ENCODE measurements around the gene LRRTM4.
"Not testable (repeated sequence)": the region's sequence is repeated elsewhere in the genome, so short reads cannot be mapped to it uniquely, and the experiment has no call there.

LRRTM4 gene

GRCh38 chr2:77086051-77086450, 436.1 kb downstream of the LRRTM4 start:
- no peak overlapping the region for H3K27ac Mint-ChIP-seq
- no peak overlapping the region for H3K4me3 Mint-ChIP-seq
- ATAC-seq (no peak), DNase-seq (no peak)
- no peaks in the 10 kb centered on the region for H3K4me1 Mint-ChIP-seq
- H3K9me3 Mint-ChIP-seq = peaks cover 4% of the 10 kb centered on the region
- peaks cover 13% of the 10 kb centered on the region for H3K27me3 Mint-ChIP-seq
- H3K36me3 Mint-ChIP-seq (ENCODE audit: low read depth) = no peaks in the 10 kb centered on the region

DNA sequence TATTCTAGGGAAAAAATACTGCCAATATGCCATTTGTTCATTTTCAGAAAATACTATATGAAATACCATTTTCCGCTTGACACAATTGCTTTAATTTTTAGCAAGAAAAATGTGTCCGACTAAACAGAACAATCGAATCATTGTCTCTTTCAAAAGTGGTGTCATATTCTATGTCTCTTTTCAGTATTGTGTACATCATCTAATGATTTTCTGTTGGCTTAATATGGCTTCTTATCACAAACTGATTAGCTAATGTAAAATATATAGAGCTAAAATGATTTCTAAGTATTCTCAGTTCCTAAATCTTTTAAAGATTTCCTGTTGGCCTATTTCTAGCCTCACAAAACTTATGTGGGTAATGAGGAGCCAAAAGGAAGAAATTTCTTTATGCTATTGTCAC, 436.6 kb downstream of the LRRTM4 start:
- no peak for ATAC-seq
- peaks cover 4% of the 10 kb centered on the region for H3K9me3 Mint-ChIP-seq
- no peak overlapping the region for H3K27ac Mint-ChIP-seq

DNA sequence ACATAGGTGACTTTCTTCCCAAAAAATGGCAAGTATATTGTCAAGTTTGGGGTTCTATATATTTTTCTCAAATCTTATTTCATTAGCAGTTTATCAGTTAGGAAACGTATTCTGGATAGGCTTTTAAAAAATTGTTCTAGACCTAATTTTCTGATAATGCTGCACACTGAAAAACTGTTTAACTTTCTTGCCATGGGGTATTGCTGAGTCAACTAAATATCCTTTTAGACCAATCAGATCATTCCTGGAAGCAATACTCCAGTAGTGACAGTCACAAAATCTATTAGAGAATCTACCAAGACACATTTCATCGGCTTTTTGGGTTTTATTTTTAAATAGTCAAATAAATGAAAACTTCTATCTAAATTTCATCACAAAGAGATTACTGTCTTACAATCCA, 440.6 kb downstream of the LRRTM4 start:
- ATAC-seq (no peak), DNase-seq (no peak)
- Mint-ChIP-seq H3K4me1 (no peaks in the 10 kb centered on the region), H3K4me3 (no peak overlapping the region), H3K36me3 (ENCODE audit: low read depth) (no peaks in the 10 kb centered on the region), H3K9me3 (peaks cover 6% of the 10 kb centered on the region), H3K27ac (no peak overlapping the region), H3K27me3 (no peaks in the 10 kb centered on the region)

More for the DNA sequence above, 436.6 kb downstream of the LRRTM4 start:
- H3K36me3 Mint-ChIP-seq (ENCODE audit: low read depth) = no peaks in the 10 kb centered on the region
- no peak overlapping the region for H3K4me3 Mint-ChIP-seq
- DNase-seq = no peak
- H3K4me1 Mint-ChIP-seq = no peaks in the 10 kb centered on the region
- peaks cover 13% of the 10 kb centered on the region for H3K27me3 Mint-ChIP-seq

DNA sequence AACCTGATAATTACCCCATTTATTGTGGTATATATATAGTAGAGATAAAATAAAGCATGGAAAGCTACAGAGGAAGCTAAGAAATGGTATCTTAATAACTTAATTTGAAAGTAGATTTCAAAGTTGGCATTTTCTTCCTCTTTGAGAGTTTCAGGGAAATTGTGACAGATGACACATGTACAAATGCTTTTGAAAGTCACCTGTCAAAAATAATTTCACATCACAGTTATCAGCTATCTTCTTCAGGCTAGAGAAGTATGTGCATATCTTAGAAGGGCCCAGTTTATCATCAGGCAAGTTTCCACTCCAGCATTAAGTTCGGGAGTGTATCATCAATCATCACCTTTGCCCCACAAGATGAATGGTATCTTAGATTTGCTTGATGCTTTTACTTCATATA, 457.9 kb downstream of the LRRTM4 start:
- Mint-ChIP-seq H3K4me1 (no peaks in the 10 kb centered on the region), H3K27me3 (no peaks in the 10 kb centered on the region), H3K4me3 (no peak overlapping the region), H3K9me3 (peaks cover 17% of the 10 kb centered on the region), H3K36me3 (ENCODE audit: low read depth) (no peaks in the 10 kb centered on the region), H3K27ac (no peak overlapping the region)
- no peak for DNase-seq
- no peak for ATAC-seq

DNA sequence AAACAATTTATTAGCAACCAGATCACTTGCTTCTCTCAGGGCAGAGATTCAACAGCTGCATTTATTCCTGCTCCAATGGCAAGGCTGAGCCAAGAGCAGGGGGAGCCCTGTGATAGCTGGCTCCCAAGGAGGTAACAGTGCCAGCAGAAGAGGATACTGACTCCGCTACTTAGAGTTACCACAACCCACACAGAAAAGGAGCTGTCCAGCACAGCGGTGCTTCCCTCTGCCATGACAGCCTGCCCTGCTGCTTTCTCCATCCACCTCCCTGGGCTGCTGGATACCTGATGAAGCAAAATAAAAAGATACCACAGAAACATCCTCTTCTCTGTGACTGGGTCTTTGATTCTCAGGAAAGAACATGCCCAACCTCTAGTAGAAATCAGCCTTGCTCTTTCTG, 467.2 kb downstream of the LRRTM4 start:
- ATAC-seq (no peak), DNase-seq (no peak)
- H3K4me1 Mint-ChIP-seq = no peaks in the 10 kb centered on the region
- H3K9me3 Mint-ChIP-seq = peaks cover 12% of the 10 kb centered on the region
- H3K36me3 Mint-ChIP-seq (ENCODE audit: low read depth) = no peaks in the 10 kb centered on the region
- no peaks in the 10 kb centered on the region for H3K27me3 Mint-ChIP-seq
- H3K27ac Mint-ChIP-seq = no peak overlapping the region
- H3K4me3 Mint-ChIP-seq = no peak overlapping the region

GRCh38 chr2:77046339-77046738, 475.8 kb downstream of the LRRTM4 start:
- no peak for DNase-seq
- no peaks in the 10 kb centered on the region for H3K27me3 Mint-ChIP-seq
- no peak overlapping the region for H3K4me3 Mint-ChIP-seq
- ATAC-seq = no peak
- no peaks in the 10 kb centered on the region for H3K36me3 Mint-ChIP-seq (ENCODE audit: low read depth)
- no peaks in the 10 kb centered on the region for H3K4me1 Mint-ChIP-seq
- H3K27ac Mint-ChIP-seq = no peak overlapping the region
- peaks cover 15% of the 10 kb centered on the region for H3K9me3 Mint-ChIP-seq

DNA sequence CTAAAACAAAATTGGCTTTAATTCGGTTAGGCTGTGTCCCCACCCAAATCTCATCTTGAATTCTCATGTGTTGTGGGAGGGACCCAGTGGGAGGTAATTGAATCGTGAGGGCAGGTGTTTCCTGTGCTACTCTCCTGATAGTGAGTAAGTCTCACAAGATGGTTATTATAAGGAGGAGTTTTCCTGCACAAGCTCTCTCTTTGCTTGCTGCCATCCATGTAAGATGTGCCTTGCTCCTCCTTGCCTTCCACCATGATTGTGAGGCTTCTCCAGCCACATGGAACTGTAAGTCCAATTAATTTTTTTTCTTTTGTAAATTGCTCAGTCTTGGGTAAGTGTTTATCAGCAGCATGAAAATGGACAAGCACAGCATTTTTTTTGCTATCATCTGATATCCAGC, 476.7 kb downstream of the LRRTM4 start:
- not testable (repeated sequence) for H3K4me1 Mint-ChIP-seq; H3K4me3 Mint-ChIP-seq; H3K27ac Mint-ChIP-seq; DNase-seq; ATAC-seq; H3K36me3 Mint-ChIP-seq (ENCODE audit: low read depth); H3K27me3 Mint-ChIP-seq
- H3K9me3 Mint-ChIP-seq = peaks cover 19% of the 10 kb centered on the region

- H3K27ac Mint-ChIP-seq = no peak overlapping the region
- no peaks in the 10 kb centered on the region for H3K36me3 Mint-ChIP-seq (ENCODE audit: low read depth)
These were observed 487.7 kb downstream of the LRRTM4 start for GRCh38 chr2:77034445-77034844.

GRCh38 chr2:77029237-77029636, 492.9 kb downstream of the LRRTM4 start:
- DNase-seq; H3K36me3 Mint-ChIP-seq (ENCODE audit: low read depth); H3K27me3 Mint-ChIP-seq; H3K4me1 Mint-ChIP-seq; H3K27ac Mint-ChIP-seq; H3K4me3 Mint-ChIP-seq; ATAC-seq: not testable (repeated sequence)
- H3K9me3 Mint-ChIP-seq = peaks cover 19% of the 10 kb centered on the region

More at GRCh38 chr2:77034445-77034844, 487.7 kb downstream of the LRRTM4 start:
- ATAC-seq (no peak), DNase-seq (no peak)
- Mint-ChIP-seq H3K9me3 (peaks cover 3% of the 10 kb centered on the region), H3K4me1 (no peaks in the 10 kb centered on the region), H3K4me3 (no peak overlapping the region), H3K27me3 (no peaks in the 10 kb centered on the region)

DNA sequence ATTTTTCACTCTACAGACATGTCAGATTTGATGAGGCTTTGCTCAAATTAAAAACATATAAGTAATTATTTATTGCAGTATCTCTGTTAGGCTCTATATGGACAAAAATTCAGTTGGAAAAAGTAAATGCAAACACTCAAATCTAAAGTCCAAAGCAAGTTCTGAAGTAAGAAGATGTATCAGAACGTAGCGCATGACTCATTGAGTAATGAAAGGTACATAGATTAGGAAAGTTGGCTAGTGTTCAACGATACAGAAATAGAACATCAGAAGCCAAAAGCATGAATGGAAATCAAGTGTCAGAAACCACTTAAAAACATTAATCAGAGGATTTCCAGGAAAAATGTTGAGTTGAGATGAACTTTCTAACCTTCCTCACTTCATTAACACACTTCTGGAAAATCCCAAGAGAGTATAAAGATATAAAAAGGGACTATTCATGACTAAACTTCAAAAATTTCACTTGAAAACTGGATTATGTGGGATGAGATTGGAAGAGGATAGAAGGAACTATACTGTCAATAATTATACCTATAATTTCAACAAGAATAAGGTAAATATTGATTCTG, 494.1 kb downstream of the LRRTM4 start:
- H3K36me3 Mint-ChIP-seq (ENCODE audit: low read depth) = no peaks in the 10 kb centered on the region
- DNase-seq (no peak), ATAC-seq (no peak)
- no peaks in the 10 kb centered on the region for H3K27me3 Mint-ChIP-seq
- peaks cover 19% of the 10 kb centered on the region for H3K9me3 Mint-ChIP-seq
- H3K4me1 Mint-ChIP-seq = no peaks in the 10 kb centered on the region
- no peak overlapping the region for H3K4me3 Mint-ChIP-seq
- H3K27ac Mint-ChIP-seq = no peak overlapping the region

DNA sequence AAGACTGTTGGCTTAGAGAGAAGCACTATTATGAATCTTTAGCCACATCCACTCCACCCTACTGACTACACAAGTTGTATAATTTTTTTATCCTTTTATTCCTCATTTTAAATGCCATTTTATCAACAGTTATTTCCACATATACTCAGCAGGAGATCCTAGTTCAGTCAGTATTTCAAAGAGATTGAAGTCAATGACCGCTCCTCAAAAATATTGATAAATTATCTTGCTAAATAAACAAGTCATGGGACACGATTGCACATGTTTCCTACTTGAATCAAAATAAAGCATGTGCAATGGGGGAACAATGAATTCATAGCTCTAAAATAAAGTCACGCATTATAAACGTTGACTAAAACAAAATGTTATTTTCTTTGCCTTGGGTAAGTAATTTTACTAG, 496.5 kb downstream of the LRRTM4 start:
- Mint-ChIP-seq H3K27ac (no peak overlapping the region), H3K4me1 (no peaks in the 10 kb centered on the region), H3K27me3 (no peaks in the 10 kb centered on the region), H3K9me3 (peaks cover 19% of the 10 kb centered on the region), H3K36me3 (ENCODE audit: low read depth) (no peaks in the 10 kb centered on the region), H3K4me3 (no peak overlapping the region)
- ATAC-seq (no peak), DNase-seq (no peak)

GRCh38 chr2:77021161-77021560, 501.0 kb downstream of the LRRTM4 start:
- H3K27me3 Mint-ChIP-seq = no peaks in the 10 kb centered on the region
- no peak for DNase-seq
- no peaks in the 10 kb centered on the region for H3K36me3 Mint-ChIP-seq (ENCODE audit: low read depth)
- no peak for ATAC-seq
- no peak overlapping the region for H3K4me3 Mint-ChIP-seq
- no peaks in the 10 kb centered on the region for H3K4me1 Mint-ChIP-seq
- H3K9me3 Mint-ChIP-seq = peaks cover 6% of the 10 kb centered on the region
- H3K27ac Mint-ChIP-seq = no peak overlapping the region

- Mint-ChIP-seq H3K27ac (no peak overlapping the region), H3K27me3 (no peaks in the 10 kb centered on the region), H3K9me3 (peaks cover 2% of the 10 kb centered on the region), H3K36me3 (ENCODE audit: low read depth) (no peaks in the 10 kb centered on the region), H3K4me3 (no peak overlapping the region), H3K4me1 (no peaks in the 10 kb centered on the region)
- ATAC-seq = no peak
- DNase-seq = no peak
These were observed 504.0 kb downstream of the LRRTM4 start for GRCh38 chr2:77018219-77018618.

- ATAC-seq (no peak), DNase-seq (no peak)
- Mint-ChIP-seq H3K9me3 (peaks cover 4% of the 10 kb centered on the region), H3K4me3 (no peak overlapping the region), H3K36me3 (ENCODE audit: low read depth) (no peaks in the 10 kb centered on the region), H3K27ac (no peak overlapping the region), H3K27me3 (no peaks in the 10 kb centered on the region), H3K4me1 (no peaks in the 10 kb centered on the region)
These were observed 504.8 kb downstream of the LRRTM4 start for GRCh38 chr2:77017355-77017745.

- DNase-seq (no peak), ATAC-seq (no peak)
- no peaks in the 10 kb centered on the region for H3K27me3 Mint-ChIP-seq
- peaks cover 4% of the 10 kb centered on the region for H3K9me3 Mint-ChIP-seq
- H3K4me3 Mint-ChIP-seq = no peak overlapping the region
- H3K4me1 Mint-ChIP-seq = no peaks in the 10 kb centered on the region
- H3K36me3 Mint-ChIP-seq (ENCODE audit: low read depth) = no peaks in the 10 kb centered on the region
- no peak overlapping the region for H3K27ac Mint-ChIP-seq
These were observed 505.5 kb downstream of the LRRTM4 start for GRCh38 chr2:77016443-77017354.

All from activated naive CD8-positive, alpha-beta T cell treated with anti-CD3 and anti-CD28 coated beads, Interleukin-2, amount 50 U/mL, for 24 hours (primary cell).